Stomach (tissue), 4 donors: ENCODE data around the gene EPN2.

ENCODE experiments used
- CTCF ChIP-seq, 7 experiments: fragments of 450-650 bp in 4 of 7; fragments of 200-600 bp in 3 of 7; sonication (generic) in 3 of 7; IDR thresholded peaks; one replicate each; pipeline ENCODE4 v1.5.1; 2016 to 2019; ENCODE audit warnings: antibody characterized with exemption in 7 of 7, control low read depth in 2 of 7, mild to moderate bottlenecking in 1 of 7
- EP300 ChIP-seq: sonication (generic); formaldehyde crosslinking; IDR thresholded peaks from one replicate; pipeline ENCODE4 v1.6.1; 2017; ENCODE audit warnings: antibody characterized with exemption
- POLR2A ChIP-seq, 4 donors: fragments of 450-650 bp; IDR thresholded peaks; one replicate each; pipeline ENCODE4 v1.6.1; 2016; ENCODE audit warnings: antibody characterized with exemption in 4 of 4, control low read depth in 2 of 4, mild to moderate bottlenecking in 1 of 4, moderate library complexity in 1 of 4

GRCh38 chr17:19383681-19384470, 146.7 kb downstream of the EPN2 start:
- TF ChIP-seq CTCF (IDR thresholded peaks at IDR 0.05): no peak
- TF ChIP-seq EP300: no peak
- no peak for TF ChIP-seq POLR2A (IDR thresholded peaks at IDR 0.05)
